Caco-2 (cell line): Measurements from ENCODE around the gene SH3BP4. TPM values are rescaled to one million over a fixed set of nuclear protein-coding genes. Genes with fewer than 3 reads are reported as not detected.

Source experiments
- BruUV-seq: library from RNA; stranded (reverse); fragments of 400-500 nt; replicated peaks from 2 replicates; lab custom pipeline; 2021; lab: Mats Ljungman, UMichigan
- CTCF ChIA-PET: fragments of 300-600 bp; sonication (Branson Sonifier 250); formaldehyde crosslinking; loops from one replicate; lab custom pipeline; 2022; ENCODE audit warnings: antibody characterized with exemption; lab: Charles Lee
- POLR2A ChIA-PET: fragments of 300-600 bp; sonication (Branson Sonifier 250); formaldehyde crosslinking; loops from one replicate; lab custom pipeline; 2022; ENCODE audit warnings: antibody characterized with exemption; lab: Charles Lee
- DNase-seq, 2 experiments: peaks; one replicate each; pipeline versions ENCODE4 v3.0.0 to v3.0.0-alpha.2; 2020 to 2022
- H3K27me3 ChIP-seq: replicated peaks from 2 replicates; pipeline ENCODE4 v1.6.0; 2011; ENCODE audit warnings: low read length; ENCODE audit not compliant: control insufficient read depth, insufficient read depth
- H3K36me3 ChIP-seq: 2 replicates; pipeline ENCODE4 v1.5.1; 2011; ENCODE audit warnings: low read length; ENCODE audit not compliant: control insufficient read depth, insufficient read depth
- H3K4me1 ChIP-seq: fragments of 250-450 bp; sonication (Bioruptor Pico); 2 replicates; pipeline ENCODE4 v1.5.1; 2020; ENCODE audit warnings: mild to moderate bottlenecking
- H3K4me3 ChIP-seq: 2 replicates; pipeline ENCODE4 v1.5.1; 2011; ENCODE audit warnings: low read depth, mild to moderate bottlenecking, control low read depth, low read length
- H3K9me3 ChIP-seq: fragments of 250-450 bp; sonication (Bioruptor Pico); 2 replicates; pipeline ENCODE4 v1.5.1; 2020; ENCODE audit warnings: mild to moderate bottlenecking, moderate library complexity
- H3K27ac Mint-ChIP-seq: one replicate; pipeline ENCODE4 v1.8.0; 2022; ENCODE audit warnings: mixed read lengths; ENCODE audit not compliant: unreplicated experiment
- H3K27me3 Mint-ChIP-seq: one replicate; pipeline ENCODE4 v1.8.0; 2022; ENCODE audit warnings: mixed read lengths; ENCODE audit not compliant: insufficient read depth, unreplicated experiment
- H3K36me3 Mint-ChIP-seq: one replicate; pipeline ENCODE4 v1.8.0; 2022; ENCODE audit warnings: mild to moderate bottlenecking, mixed read lengths; ENCODE audit not compliant: insufficient read depth, unreplicated experiment
- H3K4me1 Mint-ChIP-seq: one replicate; pipeline ENCODE4 v1.8.0; 2022; ENCODE audit warnings: low read depth, mixed read lengths; ENCODE audit not compliant: unreplicated experiment
- H3K4me3 Mint-ChIP-seq: one replicate; pipeline ENCODE4 v1.8.0; 2022; ENCODE audit warnings: mild to moderate bottlenecking, moderate library complexity, mixed read lengths; ENCODE audit not compliant: unreplicated experiment
- H3K9me3 Mint-ChIP-seq: one replicate; pipeline ENCODE4 v1.8.0; 2022; ENCODE audit warnings: mixed read lengths; ENCODE audit not compliant: unreplicated experiment
- intact Hi-C: fragments of 100-400 bp; cut with micrococcal nuclease; formaldehyde crosslinking; loops from one replicate; pipeline ENCODE4 v1.10.0; 2022; ENCODE audit not compliant: unreplicated experiment
- total RNA-seq: library from RNA; stranded (reverse); gene quantifications from 2 replicates; pipeline ENCODE4 v1.2.3, GENCODE V29; 2022
- TF ChIP-seq, protein P1 (sequence below), 2 experiments: fragments of 200-600 bp in 1 of 2; IDR thresholded peaks; 1 replicate in 1 of 2; 2 replicates in 1 of 2; pipeline versions ENCODE4 v1.5.1 to v1.8.0; 2011 to 2022; ENCODE audit warnings: antibody characterized with exemption in 1 of 2, control low read depth in 1 of 2, inconsistent platforms in 1 of 2, low read depth in 1 of 2, low read length in 1 of 2, mild to moderate bottlenecking in 1 of 2, moderate library complexity in 1 of 2; ENCODE audit not compliant: insufficient read depth in 1 of 2, severe bottlenecking in 1 of 2, unreplicated experiment in 1 of 2

SH3BP4 gene
- total RNA-seq, 1 experiment from 2014 or later, result 29.9 TPM

DNA sequence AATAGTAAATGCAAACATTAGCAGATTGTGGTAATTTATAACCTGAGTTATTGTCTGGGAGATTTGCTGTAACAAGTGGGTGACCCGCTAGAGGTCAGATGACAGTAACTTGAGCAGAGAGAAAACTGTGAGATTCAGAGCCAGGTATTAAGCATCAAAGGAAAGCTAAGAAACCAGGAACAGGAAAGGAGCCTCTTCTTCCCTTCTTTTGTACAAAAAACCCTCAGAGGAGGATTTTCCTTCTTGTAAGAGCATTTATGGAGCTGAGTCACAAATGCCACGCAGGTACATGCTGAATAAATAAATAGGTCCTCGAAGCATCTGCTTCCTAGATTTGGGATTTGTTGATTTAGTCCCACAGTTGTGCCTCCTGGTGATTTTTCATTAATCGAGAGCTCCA lies 146.5 kb downstream of the SH3BP4 start:
- Mint-ChIP-seq H3K9me3 (no peaks in the 10 kb centered on the region), H3K4me3 (no peak overlapping the region), H3K36me3 (no peaks in the 10 kb centered on the region), H3K4me1 (no peaks in the 10 kb centered on the region), H3K27ac (no peak overlapping the region), H3K27me3 (no peaks in the 10 kb centered on the region)
- Histone ChIP-seq H3K27me3 (no peaks in the 10 kb centered on the region), H3K4me3 (no peak overlapping the region), H3K4me1 (no peaks in the 10 kb centered on the region), H3K9me3 (no peaks in the 10 kb centered on the region), H3K36me3 (no peaks in the 10 kb centered on the region)
- POLR2A ChIA-PET, result no interaction called here
- DNase-seq, result no peak
- intact Hi-C loops, result no loop called here
- BruUV-seq, result no TSS peak
- CTCF ChIA-PET, result interaction anchor here (0.6 to 1.5 kb wide), 2 partner anchors 9 to 92 kb away, joined by 3 to 8 read pairs; no protein-coding TSS in a partner anchor
- TF ChIP-seq, protein P1, sequence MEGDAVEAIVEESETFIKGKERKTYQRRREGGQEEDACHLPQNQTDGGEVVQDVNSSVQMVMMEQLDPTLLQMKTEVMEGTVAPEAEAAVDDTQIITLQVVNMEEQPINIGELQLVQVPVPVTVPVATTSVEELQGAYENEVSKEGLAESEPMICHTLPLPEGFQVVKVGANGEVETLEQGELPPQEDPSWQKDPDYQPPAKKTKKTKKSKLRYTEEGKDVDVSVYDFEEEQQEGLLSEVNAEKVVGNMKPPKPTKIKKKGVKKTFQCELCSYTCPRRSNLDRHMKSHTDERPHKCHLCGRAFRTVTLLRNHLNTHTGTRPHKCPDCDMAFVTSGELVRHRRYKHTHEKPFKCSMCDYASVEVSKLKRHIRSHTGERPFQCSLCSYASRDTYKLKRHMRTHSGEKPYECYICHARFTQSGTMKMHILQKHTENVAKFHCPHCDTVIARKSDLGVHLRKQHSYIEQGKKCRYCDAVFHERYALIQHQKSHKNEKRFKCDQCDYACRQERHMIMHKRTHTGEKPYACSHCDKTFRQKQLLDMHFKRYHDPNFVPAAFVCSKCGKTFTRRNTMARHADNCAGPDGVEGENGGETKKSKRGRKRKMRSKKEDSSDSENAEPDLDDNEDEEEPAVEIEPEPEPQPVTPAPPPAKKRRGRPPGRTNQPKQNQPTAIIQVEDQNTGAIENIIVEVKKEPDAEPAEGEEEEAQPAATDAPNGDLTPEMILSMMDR (IDR thresholded peaks at IDR 0.05; ENCODE audit: insufficient read depth in 1 of 2, low read depth in 1 of 2, low read length in 1 of 2, severe bottlenecking in 1 of 2, unreplicated experiment in 1 of 2), result peak in 1 of 2 experiments; percentile 32

DNA sequence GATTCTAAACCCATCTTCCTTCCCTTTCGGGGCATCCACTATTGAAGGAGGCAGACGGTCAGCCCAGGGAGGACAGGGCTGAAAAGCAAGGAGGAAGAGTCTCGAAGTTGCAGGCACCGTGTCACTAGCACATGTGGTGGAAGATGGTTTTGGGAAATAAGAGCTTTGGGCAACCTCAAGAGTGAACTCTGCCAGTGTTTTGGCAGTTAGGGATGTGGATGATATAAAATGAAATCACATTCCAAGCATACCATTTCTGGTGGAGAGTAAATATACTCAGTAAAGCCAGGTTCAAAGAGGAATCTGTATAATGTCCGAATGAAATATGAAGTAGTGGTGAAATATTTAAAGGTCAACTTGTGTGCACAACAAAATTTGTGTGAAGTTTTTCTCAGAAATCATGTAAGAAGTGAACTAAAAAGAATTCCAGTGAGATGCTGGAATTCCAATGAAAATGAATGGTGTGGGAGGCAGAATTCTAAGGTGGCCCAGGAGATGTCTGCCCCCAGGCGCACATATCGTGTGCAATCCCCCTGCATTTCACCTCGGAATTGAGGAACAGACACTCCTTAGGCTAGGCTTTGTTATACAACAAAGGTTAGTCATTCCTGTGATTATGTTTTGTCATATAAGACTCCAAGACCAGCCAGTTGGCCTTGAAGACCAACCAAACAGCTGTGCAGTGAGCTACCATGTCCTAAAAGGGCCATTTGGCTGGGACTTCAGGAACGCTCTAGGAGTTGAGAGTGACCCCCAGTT lies 147.1 kb downstream of the SH3BP4 start:
- Histone ChIP-seq H3K36me3 (no peaks in the 10 kb centered on the region), H3K27me3 (no peaks in the 10 kb centered on the region), H3K4me1 (no peaks in the 10 kb centered on the region), H3K4me3 (no peak overlapping the region), H3K9me3 (no peaks in the 10 kb centered on the region)
- ChIA-PET CTCF (interaction anchor here (0.6 to 1.5 kb wide), 2 partner anchors 8 to 93 kb away, joined by 3 to 8 read pairs; no protein-coding TSS in a partner anchor), POLR2A (no interaction called here)
- no peak overlapping the region for H3K4me3 Mint-ChIP-seq
- DNase-seq, result no peak
- no peaks in the 10 kb centered on the region for H3K9me3 Mint-ChIP-seq
- intact Hi-C loops, result no loop called here
- no TSS peak for BruUV-seq
- H3K27ac Mint-ChIP-seq, result no peak overlapping the region
- H3K4me1 Mint-ChIP-seq, result no peaks in the 10 kb centered on the region
- H3K36me3 Mint-ChIP-seq, result no peaks in the 10 kb centered on the region
- no peaks in the 10 kb centered on the region for H3K27me3 Mint-ChIP-seq
- TF ChIP-seq, protein P1 (IDR thresholded peaks at IDR 0.05; ENCODE audit: insufficient read depth in 1 of 2, low read depth in 1 of 2, low read length in 1 of 2, severe bottlenecking in 1 of 2, unreplicated experiment in 1 of 2), result no peak

DNA sequence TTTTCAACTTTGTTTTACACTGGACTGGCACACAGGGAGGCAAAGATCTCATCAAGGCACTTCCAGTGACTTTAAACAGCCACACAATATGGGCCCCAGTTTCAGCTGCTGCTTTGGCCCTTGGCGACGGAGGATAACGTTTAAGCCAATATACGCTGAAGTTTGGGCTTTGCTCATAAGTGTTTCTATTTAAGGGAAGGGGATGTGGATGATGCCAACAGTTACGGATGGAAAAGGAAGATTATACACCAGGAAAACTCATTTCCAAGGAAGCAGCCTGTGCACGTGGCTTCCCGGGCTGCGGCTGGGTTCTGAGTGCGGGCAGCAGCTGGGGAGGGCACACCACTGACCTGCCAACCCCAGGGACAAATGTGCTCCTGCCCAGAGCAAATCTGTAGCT lies 151.1 kb downstream of the SH3BP4 start:
- Histone ChIP-seq H3K4me3 (no peak overlapping the region), H3K4me1 (no peaks in the 10 kb centered on the region), H3K9me3 (no peaks in the 10 kb centered on the region), H3K36me3 (no peaks in the 10 kb centered on the region), H3K27me3 (no peaks in the 10 kb centered on the region)
- CTCF ChIA-PET, result interaction anchor here (0.6 kb wide), 1 partner anchor 29 kb away, joined by 5 read pairs; no protein-coding TSS in a partner anchor
- no peaks in the 10 kb centered on the region for H3K4me1 Mint-ChIP-seq
- no peaks in the 10 kb centered on the region for H3K27me3 Mint-ChIP-seq
- H3K9me3 Mint-ChIP-seq, result no peaks in the 10 kb centered on the region
- no peaks in the 10 kb centered on the region for H3K36me3 Mint-ChIP-seq
- POLR2A ChIA-PET, result no interaction called here
- intact Hi-C loops, result no loop called here
- H3K4me3 Mint-ChIP-seq, result no peak overlapping the region
- H3K27ac Mint-ChIP-seq, result no peak overlapping the region
- BruUV-seq, result no TSS peak
- TF ChIP-seq, protein P1 (IDR thresholded peaks at IDR 0.05; ENCODE audit: insufficient read depth in 1 of 2, low read depth in 1 of 2, low read length in 1 of 2, severe bottlenecking in 1 of 2, unreplicated experiment in 1 of 2), result no peak
- DNase-seq, result no peak
